Lung (tissue), 12 donors: ENCODE measurements around the gene GREB1L. TPM values are rescaled to one million over a fixed set of nuclear protein-coding genes. Genes with fewer than 3 reads are reported as not detected.

ENCODE experiments used
- ATAC-seq: fragments of 200-7000 bp; cut with Tn5 transposase; one replicate; pipeline ENCODE4 v1.9.1; 2020; ENCODE audit warnings: moderate number of reproducible peaks; ENCODE audit not compliant: insufficient read depth, low FRiP score
- DNase-seq, 3 donors: peaks; one replicate each; pipeline ENCODE4 v3.0.0-alpha.2; 2013 to 2017
- H3K27ac ChIP-seq, 2 donors: one replicate each; pipeline ENCODE4 v1.5.1; 2013; ENCODE audit warnings: mild to moderate bottlenecking in 2 of 2, moderate library complexity in 2 of 2, control low read depth in 1 of 2, inconsistent platforms in 1 of 2, low read depth in 1 of 2, low read length in 1 of 2
- H3K27me3 ChIP-seq, 3 donors: one replicate each; pipeline ENCODE4 v1.5.1; 2013; ENCODE audit warnings: low read length in 2 of 3; ENCODE audit not compliant: control insufficient read depth in 3 of 3, insufficient read depth in 3 of 3
- H3K36me3 ChIP-seq, 4 donors: one replicate each; pipeline ENCODE4 v1.5.1; 2013; ENCODE audit warnings: low read length in 4 of 4, mild to moderate bottlenecking in 1 of 4, moderate library complexity in 1 of 4; ENCODE audit not compliant: control insufficient read depth in 4 of 4, insufficient read depth in 4 of 4
- H3K4me1 ChIP-seq, 5 donors: one replicate each; pipeline ENCODE4 v1.5.1; 2013; ENCODE audit warnings: low read length in 5 of 5, mild to moderate bottlenecking in 2 of 5, moderate library complexity in 1 of 5; ENCODE audit not compliant: control insufficient read depth in 5 of 5, insufficient read depth in 5 of 5
- H3K4me3 ChIP-seq: one replicate; pipeline ENCODE4 v1.5.1; 2013; ENCODE audit warnings: mild to moderate bottlenecking, control low read depth, moderate library complexity
- H3K9ac ChIP-seq, 2 donors: one replicate each; pipeline ENCODE4 v1.5.1; 2013; ENCODE audit warnings: low read length in 2 of 2, control low read depth in 1 of 2; ENCODE audit not compliant: insufficient read depth in 1 of 2
- H3K9me3 ChIP-seq, 4 donors: one replicate each; pipeline ENCODE4 v1.5.1; 2013; ENCODE audit warnings: low read length in 3 of 4, mild to moderate bottlenecking in 1 of 4, moderate library complexity in 1 of 4; ENCODE audit not compliant: control insufficient read depth in 4 of 4, insufficient read depth in 3 of 4
- CTCF ChIP-seq: IDR thresholded peaks from 2 replicates; pipeline ENCODE4 v1.5.1; 2012; ENCODE audit warnings: mild to moderate bottlenecking; ENCODE audit errors: control extremely low read depth, extremely low read depth
- WGBS, 2 donors: extraction: QIAGEN DNeasy Blood & Tissue Kit; methylation state at CpG; one replicate each; pipeline ENCODE4 v1.1.7; 2013; 5-methylcytosine and 5-hydroxymethylcytosine counted together
- polyA plus RNA-seq, 2 donors: library from polyadenylated mRNA; stranded (reverse); fragments of 200-250 nt; gene quantifications; one replicate each; pipeline ENCODE4 v1.2.1, GENCODE V29; 2013
- total RNA-seq, 2 donors: library from RNA; depleted of rRNA in 1 of 2; stranded (reverse); fragments of >200 nt in 1 of 2; gene quantifications; one replicate each; pipeline ENCODE4 v1.2.1, GENCODE V29; 2014 to 2021
- donor health status: control.
- donor health status: control.
- donor health status: Bipolar disorder and iron deficiency.
- donor health status: healthy.
- donor health status: DM: yes; HTN: yes; CAD: no.

Gene GREB1L
- total and polyA plus RNA-seq, 4 donors, result 0.08 to 1.2 (median 0.41) TPM

GRCh38 chr18:21383031-21383430 lies 141.0 kb downstream of the GREB1L start:
- Histone ChIP-seq H3K9me3 (no peaks in the 10 kb centered on the region), H3K27ac (no peak overlapping the region), H3K27me3 (no peaks in the 10 kb centered on the region), H3K4me3 (no peak overlapping the region), H3K9ac (no peak overlapping the region), H3K36me3 (no peaks in the 10 kb centered on the region), H3K4me1 (peaks cover 0 to 14% (median 0%) of the 10 kb centered on the region in 5 donors)
- DNase-seq, result no peak
- WGBS, 2 donors, result 89 to 100% methylated on average over 1 of the region's 1 CpG
- no peak for ATAC-seq
- no peak for TF ChIP-seq CTCF

DNA sequence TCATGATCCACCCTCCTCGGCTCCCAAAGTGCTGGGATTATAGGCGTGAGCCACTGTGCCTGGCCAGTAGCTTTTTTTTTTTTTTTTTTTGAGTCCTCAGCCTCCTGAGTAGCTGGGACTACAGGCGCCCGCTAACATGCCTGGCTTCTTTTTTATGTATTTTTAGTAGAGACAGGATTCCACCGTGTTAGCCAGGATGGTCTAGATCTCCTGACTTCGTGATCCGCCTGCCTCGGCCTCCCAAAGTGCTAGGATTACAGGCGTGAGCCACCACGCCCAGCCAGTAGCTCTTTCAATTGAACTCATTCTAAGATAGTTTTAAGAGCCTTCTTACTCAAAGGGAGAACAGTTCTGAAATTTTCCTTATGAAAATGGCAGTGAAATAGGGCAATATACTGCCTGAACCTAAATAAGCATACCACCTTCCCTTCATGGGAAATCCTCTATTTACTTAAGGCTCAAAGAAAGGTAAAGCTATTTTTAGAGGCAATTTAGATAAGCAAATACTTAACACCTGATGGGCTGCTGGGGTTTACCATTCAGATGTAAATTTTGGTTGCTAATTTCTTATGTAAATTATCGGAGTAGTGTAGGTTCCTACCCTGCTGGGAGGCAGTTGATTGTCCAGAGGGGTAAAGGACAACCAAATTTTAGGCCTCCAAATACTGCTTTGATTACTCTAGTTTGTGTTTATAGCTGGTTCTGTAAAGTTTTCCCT lies 144.7 kb downstream of the GREB1L start:
- Histone ChIP-seq H3K27me3 (no peaks in the 10 kb centered on the region), H3K4me1 (peaks cover 0 to 16% (median 0%) of the 10 kb centered on the region in 5 donors), H3K9me3 (no peaks in the 10 kb centered on the region), H3K9ac (no peak overlapping the region), H3K4me3 (no peak overlapping the region), H3K27ac (no peak overlapping the region), H3K36me3 (no peaks in the 10 kb centered on the region)
- no peak for DNase-seq
- 86 to 89% methylated on average over 11 of the region's 11 CpGs for WGBS, 2 donors
- TF ChIP-seq CTCF, result no peak
- ATAC-seq, result no peak

DNA sequence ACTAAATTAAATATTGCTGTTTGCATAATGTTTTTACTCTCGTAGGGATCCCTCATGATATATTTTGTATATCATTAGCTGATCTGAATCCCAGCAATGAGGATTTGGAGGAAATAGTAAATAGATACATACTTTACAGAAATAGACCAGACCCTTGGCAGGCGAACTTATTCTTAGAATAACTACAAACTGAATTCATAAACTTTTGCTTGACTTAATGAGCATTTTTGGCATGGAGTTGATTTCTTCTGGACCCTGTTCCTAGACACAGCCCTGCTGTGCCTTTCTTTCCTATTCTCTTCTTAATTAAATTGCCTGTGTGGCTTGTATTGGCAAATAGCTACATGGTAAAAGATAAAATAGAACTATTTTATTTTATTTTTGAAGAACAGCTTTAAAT lies 145.9 kb downstream of the GREB1L start:
- Histone ChIP-seq H3K4me1 (peaks cover 0 to 16% (median 0%) of the 10 kb centered on the region in 5 donors), H3K4me3 (no peak overlapping the region), H3K27ac (no peak overlapping the region), H3K9ac (no peak overlapping the region), H3K9me3 (no peaks in the 10 kb centered on the region), H3K27me3 (no peaks in the 10 kb centered on the region), H3K36me3 (no peaks in the 10 kb centered on the region)
- ATAC-seq (no peak), DNase-seq (peak; percentile 70 to 95 (median 91))
- no peak for TF ChIP-seq CTCF
- WGBS, 2 donors, result 66 to 85% methylated on average over 2 of the region's 2 CpGs
